HL-60/S4 treated with phorbol 12-myristate 13-acetate at 8.2 ng/mL for 4 days and 3 days (cell line): ENCODE measurements around the gene HELZ.
"Not testable (repeated sequence)": the region's sequence is repeated elsewhere in the genome, so short reads cannot be mapped to it uniquely, and the experiment has no call there.

ENCODE experiments used
- in situ Hi-C: fragments of 300-500 bp; cut with MboI; formaldehyde crosslinking; loops from 2 replicates; pipeline ENCODE4 v1.15.0; 2022; ENCODE audit warnings: low sequenced_read_pairs

HELZ gene

GRCh38 chr17:67123699-67124098 lies 121.3 kb downstream of the HELZ start:
- in situ Hi-C loops: no loop called here

GRCh38 chr17:67121316-67121891 lies 123.6 kb downstream of the HELZ start:
- in situ Hi-C loops: no loop called here

GRCh38 chr17:67119102-67119501 lies 125.9 kb downstream of the HELZ start:
- in situ Hi-C loops: no loop called here

- in situ Hi-C loops: no loop called here
Measured at GRCh38 chr17:67116045-67116575, 128.9 kb downstream of the HELZ start.

GRCh38 chr17:67115401-67115800 lies 129.6 kb downstream of the HELZ start:
- in situ Hi-C loops: no loop called here

GRCh38 chr17:67113486-67113885 lies 131.5 kb downstream of the HELZ start:
- in situ Hi-C loops: no loop called here

GRCh38 chr17:67111808-67112207 lies 133.2 kb downstream of the HELZ start:
- in situ Hi-C loops: no loop called here

GRCh38 chr17:67111327-67111726 lies 133.7 kb downstream of the HELZ start:
- in situ Hi-C loops: no loop called here

- in situ Hi-C loops: no loop called here
Measured at GRCh38 chr17:67110619-67111018, 134.4 kb downstream of the HELZ start.

GRCh38 chr17:67109111-67109510 lies 135.9 kb downstream of the HELZ start:
- in situ Hi-C loops: no loop called here

- in situ Hi-C loops: no loop called here
Measured at GRCh38 chr17:67107811-67108775, 136.9 kb downstream of the HELZ start.

GRCh38 chr17:67107171-67107570 lies 137.8 kb downstream of the HELZ start:
- in situ Hi-C loops: no loop called here

GRCh38 chr17:67105213-67105612 lies 139.8 kb downstream of the HELZ start:
- in situ Hi-C loops: no loop called here

- in situ Hi-C loops: not testable (repeated sequence)
Measured at GRCh38 chr17:67104641-67105040, 140.4 kb downstream of the HELZ start.

- in situ Hi-C loops: no loop called here
Measured at GRCh38 chr17:67098006-67098405, 147.0 kb downstream of the HELZ start.

- in situ Hi-C loops: no loop called here
Measured at GRCh38 chr17:67096609-67097008, 148.4 kb downstream of the HELZ start.

- in situ Hi-C loops: no loop called here
Measured at GRCh38 chr17:67095803-67096202, 149.2 kb downstream of the HELZ start.

- in situ Hi-C loops: not testable (repeated sequence)
Measured at GRCh38 chr17:67095291-67095690, 149.7 kb downstream of the HELZ start.

- in situ Hi-C loops: no loop called here
Measured at GRCh38 chr17:67093348-67093747, 151.6 kb downstream of the HELZ start.

GRCh38 chr17:67092710-67093109 lies 152.3 kb downstream of the HELZ start:
- in situ Hi-C loops: not testable (repeated sequence)

GRCh38 chr17:67092291-67092690 lies 152.7 kb downstream of the HELZ start:
- in situ Hi-C loops: no loop called here

- in situ Hi-C loops: no loop called here
Measured at GRCh38 chr17:67090341-67090740, 154.7 kb downstream of the HELZ start.
